DMS114 treated with DMSO at 0.1 percent for 48 hours (cell line): ENCODE measurements around the gene CFAP100.

Source experiments
- DNase-seq: peaks from one replicate; lab custom pipeline; 2025; ENCODE audit not compliant: unreplicated experiment; lab: John Stamatoyannopoulos, UW

CFAP100 gene

DNA sequence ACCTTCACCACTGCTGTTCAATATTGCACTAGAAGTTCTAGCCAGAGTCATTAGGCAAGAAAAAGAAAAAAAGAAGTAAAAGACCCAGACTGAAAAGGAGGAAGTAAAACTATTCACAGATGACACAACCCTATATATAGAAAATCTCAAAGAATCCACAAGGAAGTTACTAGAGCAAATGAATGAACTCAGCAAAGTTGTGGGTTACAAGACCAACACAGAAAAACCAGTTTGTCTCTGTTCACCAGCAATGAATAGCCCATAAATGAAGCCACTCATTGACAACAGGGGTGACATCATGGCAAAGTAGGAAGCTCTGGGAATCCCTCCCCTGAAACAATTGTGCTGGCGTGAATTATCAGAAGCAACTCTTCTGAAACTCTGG, 4.6 kb downstream of the CFAP100 start:
- no peak for DNase-seq

DNA sequence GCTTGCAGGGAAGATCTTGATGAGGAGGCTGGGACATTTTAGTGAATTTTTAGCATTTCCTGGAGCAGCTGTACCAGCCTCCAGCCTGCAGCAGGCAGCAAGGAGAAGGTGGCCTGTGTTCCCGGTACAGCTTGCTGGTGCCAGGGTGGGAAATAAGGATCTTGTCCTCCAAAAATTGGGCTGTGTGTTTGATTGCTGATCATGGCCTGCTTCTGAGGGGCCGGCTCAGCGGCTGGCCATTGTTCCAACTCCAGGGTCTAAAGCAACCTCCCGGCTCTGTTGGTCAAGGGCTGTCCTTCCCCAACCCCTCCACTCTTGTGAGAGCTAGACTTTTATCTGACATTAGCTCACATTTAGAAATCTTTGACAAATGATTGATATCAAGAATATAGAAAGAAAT, 5.0 kb downstream of the CFAP100 start:
- DNase-seq = no peak

DNA sequence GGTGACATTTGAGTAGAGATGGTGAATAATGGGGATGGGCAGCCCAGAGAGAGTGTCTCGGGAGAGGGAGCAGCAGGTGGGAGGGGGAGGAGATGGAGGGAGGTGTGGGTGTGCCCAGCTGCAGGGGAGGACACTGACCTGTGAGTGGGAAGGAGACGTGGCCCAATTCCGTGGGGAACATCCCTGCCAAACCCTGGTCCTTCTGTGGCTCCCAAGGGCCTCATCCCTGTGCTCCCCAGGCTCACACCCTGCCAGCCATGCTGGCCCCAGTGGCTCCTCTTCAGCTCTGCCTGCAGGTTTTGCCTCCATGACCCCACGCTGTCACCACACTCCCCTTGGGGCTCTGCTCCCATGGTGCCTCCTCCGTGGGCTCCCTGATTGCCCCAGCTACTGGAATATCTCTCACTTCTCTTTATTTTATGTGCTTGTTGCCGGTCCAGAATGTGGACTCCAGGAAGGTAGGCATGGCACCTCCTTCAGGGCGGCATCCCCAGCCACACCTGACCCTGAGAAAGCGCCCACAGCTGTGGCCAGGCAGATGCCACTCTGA, 7.0 kb downstream of the CFAP100 start:
- no peak for DNase-seq

DNA sequence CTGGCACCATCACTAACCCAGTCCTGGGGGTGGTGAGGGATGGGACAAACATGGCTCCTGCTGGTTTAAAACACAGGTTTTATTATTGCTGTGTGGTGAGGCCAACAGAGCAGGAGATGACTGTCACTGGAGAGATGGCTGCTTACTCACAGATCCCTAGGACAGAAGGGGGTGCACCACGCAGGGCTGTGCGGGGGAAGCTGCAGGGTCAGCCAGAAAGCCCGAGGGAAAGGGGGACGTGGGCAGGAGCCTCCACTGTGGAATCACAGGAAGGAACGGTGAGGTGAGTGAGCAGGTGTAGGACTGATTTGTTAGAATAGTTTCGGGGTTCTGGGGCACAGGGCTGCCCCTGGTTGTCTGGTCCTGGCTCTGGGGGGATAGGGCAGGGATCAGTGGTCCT, 7.5 kb downstream of the CFAP100 start:
- no peak for DNase-seq

DNA sequence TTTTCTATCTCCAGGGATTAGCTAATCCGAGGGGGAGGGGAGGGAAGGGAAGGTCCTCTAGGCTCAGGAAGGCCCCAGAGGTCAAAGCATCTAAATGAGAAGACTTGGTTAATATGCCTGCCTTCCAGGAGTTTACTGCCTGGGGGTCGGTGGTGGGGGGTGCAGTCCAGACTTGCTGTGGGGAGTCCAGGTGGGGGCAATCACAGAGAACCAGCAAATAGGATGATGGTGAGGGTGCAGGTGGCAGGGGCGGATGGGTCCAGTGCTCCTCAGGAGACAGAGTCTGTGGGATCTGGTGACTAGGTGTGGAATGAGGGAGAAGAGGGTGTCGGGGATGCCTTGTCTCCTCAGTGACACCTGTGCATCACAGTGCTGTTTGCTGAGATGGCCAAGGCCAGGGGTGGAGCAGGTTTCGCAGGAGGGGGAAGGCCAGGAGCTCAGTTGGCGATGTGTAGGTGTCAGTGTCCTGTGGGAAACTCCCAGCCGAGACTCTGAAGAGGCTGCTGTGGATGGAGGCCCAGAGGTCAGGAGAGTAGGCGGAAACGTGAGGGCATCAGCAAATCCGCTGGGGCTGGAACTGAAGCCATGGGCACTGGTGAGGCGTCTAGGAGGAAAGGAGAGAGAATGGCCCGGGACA, 8.1 kb downstream of the CFAP100 start:
- DNase-seq = no peak

DNA sequence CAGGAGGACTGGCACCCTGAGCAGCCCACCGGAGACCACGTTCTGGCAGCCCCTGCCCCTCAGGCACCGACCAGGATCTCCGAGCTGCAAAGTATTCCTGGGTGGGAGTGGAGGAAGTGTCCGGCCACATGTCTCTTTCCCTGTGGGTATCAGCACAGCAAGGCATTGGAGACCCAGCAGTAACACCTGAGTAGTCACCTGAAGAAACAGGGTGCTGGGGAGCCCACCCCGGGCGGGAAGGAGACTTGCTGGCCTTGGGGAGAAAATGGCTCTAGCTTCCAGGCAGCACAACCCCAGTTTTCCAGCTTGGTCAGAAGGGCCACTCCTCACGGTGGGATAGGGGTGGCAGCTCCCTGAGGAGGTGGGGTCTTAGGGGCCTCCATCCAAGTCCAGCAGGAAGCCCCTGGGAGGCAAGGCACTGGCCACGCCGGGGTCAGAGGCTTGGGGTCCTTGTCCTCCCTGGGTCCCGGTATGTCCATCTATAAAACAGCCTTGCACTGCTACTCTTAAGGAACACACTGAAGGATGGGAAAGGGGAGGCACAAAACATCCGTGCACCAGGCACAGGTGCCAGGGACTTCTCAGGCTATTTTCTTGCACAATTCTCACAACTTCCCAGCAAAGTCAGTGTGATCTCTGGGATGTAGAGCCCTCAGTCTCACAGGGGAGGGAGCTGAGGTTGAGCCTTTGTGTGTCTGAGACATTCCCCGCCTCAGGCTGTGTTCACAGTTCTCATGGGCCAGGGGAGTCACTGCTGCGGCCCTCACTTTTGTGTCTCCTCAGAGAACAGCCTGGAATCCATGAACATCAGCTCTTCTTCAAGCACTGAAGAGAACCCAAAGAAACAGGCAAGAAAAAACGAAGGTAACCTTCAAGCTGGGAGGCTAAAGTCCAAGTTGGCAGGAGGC, 11.9 kb downstream of the CFAP100 start:
- no peak for DNase-seq

DNA sequence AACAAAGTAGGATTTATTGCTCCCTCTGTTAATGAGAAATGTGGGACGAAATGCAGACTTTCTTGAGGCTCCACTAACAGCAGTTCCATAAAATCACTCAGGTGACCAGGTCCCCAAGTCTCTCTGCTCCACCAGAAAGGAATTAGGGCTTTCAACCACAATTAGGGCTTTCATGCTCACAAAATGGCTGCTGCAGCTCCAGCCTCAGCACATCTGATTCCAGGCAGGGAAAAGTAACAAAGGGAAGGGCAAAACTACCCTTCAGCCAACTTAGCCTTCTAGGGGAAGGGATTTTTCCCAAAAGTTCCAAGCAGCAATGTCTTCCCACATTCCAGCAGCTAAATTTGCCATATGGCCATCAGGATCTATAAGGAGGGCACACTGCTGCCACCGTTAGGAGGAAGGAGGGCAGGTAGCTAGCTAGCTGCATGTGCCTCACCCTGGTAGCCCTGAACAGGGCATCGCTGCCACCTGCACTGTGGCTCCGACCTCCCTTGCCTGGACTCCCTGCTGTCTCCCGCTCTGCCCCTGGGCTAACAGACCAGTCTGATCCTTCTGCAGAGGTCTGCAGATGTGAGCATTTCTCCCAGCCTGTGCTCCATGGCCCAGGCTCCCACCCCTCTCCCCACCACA, 12.8 kb downstream of the CFAP100 start:
- no peak for DNase-seq

DNA sequence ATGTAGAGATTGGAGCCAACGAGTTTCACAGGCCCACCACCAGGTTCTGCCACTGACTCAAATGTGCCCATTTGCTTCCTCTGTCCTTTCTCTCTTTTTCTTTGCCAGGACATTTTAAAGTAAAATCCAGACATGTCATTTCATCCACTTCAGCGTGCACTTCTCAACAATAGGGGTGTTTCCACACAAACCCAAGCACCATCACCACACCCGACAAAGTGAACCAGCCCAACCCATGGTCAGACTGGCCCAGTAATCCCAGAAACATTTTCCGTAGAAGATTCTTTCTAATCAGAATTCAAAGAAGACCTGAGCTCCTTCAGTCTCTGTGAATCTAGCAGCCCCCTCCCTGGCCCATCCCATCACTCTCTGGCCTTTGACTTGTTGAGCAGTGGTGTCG, 13.4 kb downstream of the CFAP100 start:
- DNase-seq = no peak

DNA sequence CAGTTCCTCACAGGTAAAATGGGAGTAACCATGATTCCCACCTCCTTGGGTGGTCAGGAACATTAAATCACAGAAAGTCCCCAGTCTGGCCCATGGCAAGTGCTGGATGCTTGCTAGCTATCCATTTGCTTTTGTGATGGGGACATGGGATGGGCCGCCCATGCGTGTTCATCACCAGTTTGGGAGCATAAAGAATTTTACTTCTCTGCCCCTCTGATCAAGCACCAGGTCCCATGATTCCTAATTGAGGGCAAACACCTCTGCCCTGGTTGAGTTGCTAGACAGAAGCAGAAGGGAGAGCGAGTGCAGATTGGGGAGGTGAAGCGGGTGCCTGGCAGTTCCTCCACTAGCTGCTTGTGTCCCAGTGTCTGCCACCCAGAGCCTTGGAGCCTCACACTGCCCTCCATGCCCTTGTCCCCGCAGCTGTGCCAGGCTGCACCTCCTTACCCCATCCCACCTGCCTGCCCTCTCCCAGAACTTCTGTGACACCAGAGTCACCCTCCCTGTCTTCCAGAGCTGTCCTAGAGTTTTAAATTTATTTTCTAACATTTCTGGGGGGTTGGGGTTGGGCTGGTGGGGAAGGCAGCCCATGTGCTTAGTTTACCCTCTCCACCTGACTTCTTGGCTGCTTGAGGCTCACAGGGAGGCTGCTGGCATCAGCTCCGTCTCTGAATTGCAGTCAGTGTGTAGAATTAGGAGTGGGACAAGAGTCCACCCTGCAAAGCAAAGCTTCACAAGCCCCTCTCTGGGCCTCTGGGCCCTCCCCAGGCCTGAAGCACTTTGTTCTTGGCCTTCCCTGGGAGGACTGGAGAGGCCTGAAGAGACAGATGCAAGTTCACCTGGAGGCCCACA, 18.4 kb downstream of the CFAP100 start:
- DNase-seq = no peak

DNA sequence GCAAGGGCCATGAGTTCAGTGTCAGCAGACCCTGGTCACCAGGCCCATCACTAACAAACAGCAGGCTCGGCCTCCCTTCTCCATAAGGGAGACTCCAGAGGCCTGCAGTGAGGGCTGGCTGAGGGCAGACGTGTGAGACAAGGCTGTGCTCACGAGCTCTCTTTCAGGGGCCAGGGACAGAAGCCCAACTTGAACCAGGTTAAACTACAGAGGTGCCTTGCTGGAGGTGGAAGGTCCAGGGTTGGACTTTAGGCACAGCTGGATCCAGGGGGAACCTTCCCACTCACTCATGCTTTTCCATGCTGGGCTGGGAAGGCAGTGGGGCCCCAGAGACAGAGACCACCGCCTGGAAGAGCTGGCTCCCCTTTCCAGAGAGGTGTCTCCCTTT, 19.0 kb downstream of the CFAP100 start:
- DNase-seq = no peak

DNA sequence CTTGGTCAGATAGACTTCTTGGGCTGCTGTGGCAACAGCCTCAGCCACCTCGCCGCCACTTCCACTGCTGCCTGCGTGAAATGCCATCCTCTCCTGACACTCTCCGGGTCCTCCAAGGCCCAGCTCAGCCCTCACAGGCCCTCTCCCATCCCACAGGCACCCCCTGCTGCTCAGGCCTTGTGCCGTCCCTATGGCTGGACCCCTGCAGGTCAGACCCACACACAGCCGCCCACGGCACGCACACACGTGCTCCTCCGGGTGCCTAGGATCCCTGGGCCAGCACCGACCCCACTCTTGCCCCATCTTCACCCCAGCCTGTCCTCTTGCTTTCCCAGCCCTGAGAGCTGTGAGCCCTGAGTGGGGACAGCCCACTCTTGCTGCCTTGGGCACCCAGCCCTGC, 19.7 kb downstream of the CFAP100 start:
- no peak for DNase-seq

DNA sequence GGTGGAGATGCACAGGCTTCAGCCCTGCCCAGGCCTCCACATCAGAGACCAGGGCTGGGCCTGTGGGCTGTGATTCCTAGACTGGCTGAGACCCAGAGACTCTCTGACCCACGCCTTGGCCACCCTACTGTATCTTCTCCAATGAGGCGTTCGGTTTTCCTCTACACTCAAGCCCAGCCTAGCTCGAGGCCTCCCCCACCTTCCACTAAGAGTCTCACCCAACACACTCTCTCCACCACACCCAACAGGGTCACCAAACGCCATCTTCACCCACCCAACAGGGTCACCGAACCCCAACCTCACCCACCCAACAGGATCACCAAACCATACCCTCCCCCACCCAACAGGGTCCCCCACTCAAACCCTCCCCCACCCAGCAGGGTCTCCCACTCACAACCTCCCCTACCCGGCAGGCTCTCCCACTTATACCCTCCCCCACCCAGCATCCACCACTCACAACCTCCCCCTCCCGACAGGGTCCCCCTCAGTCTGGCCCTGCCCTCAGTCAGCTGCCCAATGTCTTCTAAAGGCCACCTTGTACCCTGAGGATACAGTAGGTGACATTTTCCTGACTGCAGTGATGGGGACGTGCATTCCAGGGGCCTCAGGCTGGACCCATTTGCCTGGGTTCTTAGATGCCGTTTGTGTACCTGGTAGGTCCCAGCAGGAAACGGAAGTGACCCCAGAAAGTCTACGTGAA, 20.4 kb downstream of the CFAP100 start:
- no peak for DNase-seq

DNA sequence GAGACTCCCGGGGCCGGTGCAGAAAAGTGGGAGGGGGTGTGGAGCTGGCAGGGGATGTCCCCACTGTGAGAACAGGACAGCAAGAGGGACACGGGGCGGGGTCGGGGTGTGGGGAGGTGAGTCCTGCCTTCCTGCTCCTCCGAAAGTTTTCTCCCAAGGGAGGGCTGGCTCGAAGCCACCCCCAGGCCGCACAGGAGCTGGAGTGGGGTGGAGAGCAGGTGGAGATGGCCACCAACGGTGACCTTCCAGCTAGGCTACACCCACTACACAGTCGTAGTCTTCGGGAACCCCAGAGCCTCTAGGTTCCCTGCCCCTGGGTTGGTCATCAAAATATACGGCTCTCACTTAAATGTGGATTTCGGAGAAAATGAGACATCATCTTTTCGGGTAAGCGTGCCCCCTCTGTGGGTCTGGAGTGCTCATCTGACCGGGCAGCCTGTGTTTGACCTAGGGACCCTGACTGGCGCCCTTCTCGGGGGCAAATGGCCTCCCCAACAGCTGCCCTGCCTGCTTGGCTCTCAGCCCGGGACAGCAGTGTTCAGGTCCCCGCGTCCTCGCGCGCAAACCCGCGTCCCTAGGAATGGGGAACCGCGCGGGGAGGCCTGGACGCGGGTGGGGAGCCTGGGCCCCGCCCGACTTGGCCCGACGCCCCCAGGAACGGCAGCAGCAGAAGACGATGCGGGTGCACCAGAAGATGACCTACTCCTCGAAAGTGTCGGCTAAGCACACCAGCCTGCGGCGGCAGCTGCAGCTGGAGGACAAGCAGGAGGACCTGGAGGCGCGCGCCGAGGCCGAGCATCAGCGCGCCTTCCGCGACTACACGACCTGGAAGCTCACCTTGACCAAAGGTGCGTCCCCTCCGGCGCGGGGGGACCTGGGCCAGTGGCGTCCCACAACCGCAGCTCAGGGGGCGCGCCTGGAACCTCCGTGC, 21.2 kb downstream of the CFAP100 start:
- DNase-seq = no peak

DNA sequence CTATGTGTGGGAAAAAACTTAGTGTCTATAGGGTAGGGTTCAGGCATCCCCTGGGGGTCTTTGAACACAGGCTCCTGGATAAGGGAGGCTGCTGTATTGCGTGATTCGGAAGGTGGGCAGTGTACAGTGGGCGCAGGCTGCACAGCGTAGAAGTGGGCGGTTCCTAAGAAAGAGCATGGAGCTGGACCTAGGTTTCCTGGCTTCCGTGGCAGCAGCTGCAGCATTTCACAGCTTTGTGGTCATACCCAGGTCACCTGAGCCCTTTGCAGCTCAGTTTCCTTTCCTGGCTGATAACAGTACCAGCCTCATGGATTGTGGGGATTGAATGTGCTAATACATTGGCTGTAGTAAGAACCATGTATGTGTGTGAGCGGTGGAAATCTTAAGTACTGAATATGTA, 22.2 kb downstream of the CFAP100 start:
- DNase-seq = no peak

DNA sequence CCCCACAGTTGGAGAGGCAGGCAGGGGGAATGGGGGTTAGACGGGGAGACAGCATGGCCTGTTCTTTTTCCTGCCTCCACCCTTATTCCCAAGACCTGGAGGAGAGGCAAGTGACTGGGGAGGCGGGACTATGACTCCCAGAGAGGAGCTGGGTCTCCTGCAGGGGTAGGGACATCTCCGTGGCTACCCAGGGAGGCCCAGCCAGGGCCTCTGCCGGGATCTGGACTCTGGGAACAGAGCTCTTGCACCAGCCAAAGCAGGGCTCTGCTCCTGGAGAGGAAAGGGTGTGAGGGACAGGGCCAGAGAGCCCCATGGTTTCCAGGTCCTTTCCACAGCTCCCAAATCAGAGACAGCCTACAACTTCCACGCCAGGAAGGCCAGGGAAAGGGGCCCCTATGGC, 22.8 kb downstream of the CFAP100 start:
- DNase-seq = no peak

DNA sequence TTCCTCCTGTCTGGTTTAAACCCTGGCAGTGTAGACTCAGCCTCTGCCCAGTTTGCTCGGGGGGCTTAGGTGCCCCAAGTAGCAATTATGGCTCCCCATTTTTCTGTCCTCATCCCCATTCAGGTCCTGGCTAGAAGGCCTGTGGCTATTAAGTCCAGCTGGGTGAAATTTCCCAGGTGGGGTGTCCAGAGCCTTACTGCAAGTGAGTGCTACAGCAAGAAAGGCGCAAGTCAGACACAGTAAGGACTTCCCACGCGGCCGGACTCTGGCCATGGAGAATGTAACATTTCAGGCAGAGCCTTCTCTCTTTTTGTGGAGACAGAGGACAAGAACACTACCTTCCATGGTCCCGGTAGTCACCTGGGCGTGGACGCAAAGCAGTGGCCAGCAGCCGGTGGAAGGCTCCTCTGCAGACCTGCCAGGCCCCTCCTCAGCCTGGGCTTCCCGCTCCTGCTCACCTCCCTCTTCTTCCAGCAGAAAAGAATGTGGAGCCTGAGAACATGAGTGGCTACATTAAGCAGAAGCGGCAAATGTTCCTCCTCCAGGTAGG, 23.3 kb downstream of the CFAP100 start:
- DNase-seq = no peak

DNA sequence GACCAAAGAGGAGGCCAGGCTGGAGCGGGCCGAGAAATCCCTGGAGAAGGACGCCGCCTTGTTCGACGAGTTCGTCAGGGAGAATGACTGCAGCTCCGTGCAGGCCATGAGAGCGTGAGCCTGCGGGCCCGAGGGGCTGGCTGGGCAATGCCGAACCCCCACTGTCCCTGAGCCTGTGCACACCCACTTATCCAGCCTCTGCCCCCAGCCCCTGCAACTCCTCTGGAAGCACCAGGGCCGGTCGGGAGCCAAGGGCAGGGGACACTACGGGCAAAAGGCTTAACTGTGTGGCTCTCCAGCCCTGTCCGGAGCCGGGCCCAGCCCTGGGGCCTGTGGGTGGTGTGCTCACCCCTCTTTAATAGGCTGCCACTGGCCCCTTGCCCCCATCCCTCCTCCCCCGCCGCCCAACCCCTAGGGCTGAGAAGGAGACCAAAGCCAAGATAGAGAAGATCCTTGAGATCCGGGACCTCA, 24.0 kb downstream of the CFAP100 start:
- DNase-seq = no peak

DNA sequence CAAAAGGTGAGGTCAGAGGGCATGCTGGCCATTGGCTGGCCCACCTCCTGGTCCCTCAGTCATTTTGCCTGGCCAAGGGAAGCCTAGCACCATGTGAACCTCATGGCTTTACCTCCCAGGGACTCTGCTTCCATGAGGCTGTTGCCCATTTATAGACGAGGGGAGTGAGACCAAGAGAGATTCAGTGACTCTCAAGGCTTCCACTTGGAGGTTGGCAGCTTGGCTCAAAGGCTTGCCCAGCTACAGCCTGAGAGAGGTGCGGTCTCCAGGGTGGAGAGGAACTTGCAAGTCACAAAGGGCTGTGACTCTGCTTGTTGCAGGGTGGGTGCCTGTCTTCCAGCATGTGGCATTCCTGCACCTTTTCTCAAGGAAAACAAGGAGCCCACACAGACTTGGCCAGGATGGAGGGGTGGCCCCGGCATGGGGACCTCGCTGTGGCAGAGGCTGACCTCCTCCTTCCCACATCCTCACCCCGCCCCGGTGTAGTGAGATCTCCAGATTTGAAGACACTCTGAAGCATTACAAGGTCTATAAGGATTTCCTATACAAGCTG, 24.5 kb downstream of the CFAP100 start:
- DNase-seq = no peak
